HUES48 (cell line): Measurements from ENCODE around the gene PCDHGA3.

Source experiments
- H3K27ac ChIP-seq: one replicate; pipeline ENCODE4 v1.7.0; 2013; ENCODE audit warnings: low read depth, low read length, inconsistent platforms
- H3K27me3 ChIP-seq: 2 replicates; pipeline ENCODE4 v1.6.1; 2013; ENCODE audit warnings: mild to moderate bottlenecking, low read length; ENCODE audit not compliant: control insufficient read depth, insufficient read depth
- H3K36me3 ChIP-seq: 2 replicates; pipeline ENCODE4 v1.6.1; 2013; ENCODE audit warnings: low read length; ENCODE audit not compliant: control insufficient read depth, insufficient read depth
- H3K4me1 ChIP-seq: 2 replicates; pipeline ENCODE4 v1.6.1; 2013; ENCODE audit warnings: mild to moderate bottlenecking, low read length; ENCODE audit not compliant: control insufficient read depth, insufficient read depth
- H3K4me3 ChIP-seq: 2 replicates; pipeline ENCODE4 v1.5.1; 2013; ENCODE audit warnings: mild to moderate bottlenecking, low read depth, low read length
- H3K9ac ChIP-seq: 2 replicates; pipeline ENCODE4 v1.6.1; 2013; ENCODE audit warnings: mild to moderate bottlenecking, low read depth, low read length, moderate library complexity
- H3K9me3 ChIP-seq: 2 replicates; pipeline ENCODE4 v1.6.1; 2013; ENCODE audit warnings: low read length; ENCODE audit not compliant: control insufficient read depth, insufficient read depth

PCDHGA3 gene

GRCh38 chr5:141349917-141350619, 6.4 kb downstream of the PCDHGA3 start, which contains the start of gene PCDHGB1:
PCDHGB1 (plus strand) TSS chr5:141350099; CDS start chr5:141350261, 162 bp downstream.
- Histone ChIP-seq H3K4me3 (peak within 1 kb of the TSS; percentile 27; the same call in 1 of the 2 replicates), H3K4me1 (no peaks in the 10 kb centered on the region), H3K27me3 (no peaks in the 10 kb centered on the region), H3K9ac (no peak within 1 kb of the TSS), H3K9me3 (peaks cover 39% of the 10 kb centered on the region), H3K36me3 (no peaks in the 10 kb centered on the region), H3K27ac (no peak within 1 kb of the TSS)

GRCh38 chr5:141351591-141351990, 8.0 kb downstream of the PCDHGA3 start:
- Histone ChIP-seq H3K9ac (no peak overlapping the region), H3K27me3 (no peaks in the 10 kb centered on the region), H3K9me3 (peaks cover 51% of the 10 kb centered on the region), H3K4me3 (no peak overlapping the region), H3K27ac (no peak overlapping the region), H3K4me1 (no peaks in the 10 kb centered on the region), H3K36me3 (no peaks in the 10 kb centered on the region)

- peaks cover 49% of the 10 kb centered on the region for H3K9me3 ChIP-seq
- H3K36me3 ChIP-seq = no peaks in the 10 kb centered on the region
- no peaks in the 10 kb centered on the region for H3K4me1 ChIP-seq
- no peaks in the 10 kb centered on the region for H3K27me3 ChIP-seq
- H3K9ac ChIP-seq = no peak within 1 kb of the TSS
- no peak within 1 kb of the TSS for H3K27ac ChIP-seq
- no peak within 1 kb of the TSS for H3K4me3 ChIP-seq
These were observed 11.4 kb downstream of the PCDHGA3 start, which contains the start of gene PCDHGA4 for GRCh38 chr5:141354900-141355469. PCDHGA4 (plus strand) TSS chr5:141355021; CDS start chr5:141355108, 87 bp downstream.

DNA sequence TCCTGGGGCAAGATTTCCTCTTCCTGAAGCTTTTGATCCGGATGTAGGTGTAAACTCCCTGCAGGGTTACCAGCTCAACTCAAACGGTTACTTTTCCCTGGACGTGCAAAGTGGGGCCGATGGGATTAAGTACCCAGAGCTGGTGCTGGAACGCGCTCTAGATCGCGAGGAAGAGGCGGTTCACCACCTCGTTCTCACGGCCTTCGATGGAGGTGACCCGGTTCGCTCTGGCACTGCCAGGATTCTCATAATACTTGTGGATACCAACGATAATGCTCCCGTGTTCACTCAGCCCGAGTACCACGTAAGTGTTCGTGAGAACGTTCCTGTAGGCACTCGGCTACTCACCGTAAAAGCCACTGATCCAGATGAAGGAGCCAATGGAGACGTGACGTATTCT, 12.0 kb downstream of the PCDHGA3 start:
- H3K9me3 ChIP-seq = peaks cover 56% of the 10 kb centered on the region
- no peak overlapping the region for H3K9ac ChIP-seq
- no peak overlapping the region for H3K27ac ChIP-seq
- H3K36me3 ChIP-seq = no peaks in the 10 kb centered on the region
- no peaks in the 10 kb centered on the region for H3K27me3 ChIP-seq
- H3K4me1 ChIP-seq = no peaks in the 10 kb centered on the region
- H3K4me3 ChIP-seq = no peak overlapping the region

DNA sequence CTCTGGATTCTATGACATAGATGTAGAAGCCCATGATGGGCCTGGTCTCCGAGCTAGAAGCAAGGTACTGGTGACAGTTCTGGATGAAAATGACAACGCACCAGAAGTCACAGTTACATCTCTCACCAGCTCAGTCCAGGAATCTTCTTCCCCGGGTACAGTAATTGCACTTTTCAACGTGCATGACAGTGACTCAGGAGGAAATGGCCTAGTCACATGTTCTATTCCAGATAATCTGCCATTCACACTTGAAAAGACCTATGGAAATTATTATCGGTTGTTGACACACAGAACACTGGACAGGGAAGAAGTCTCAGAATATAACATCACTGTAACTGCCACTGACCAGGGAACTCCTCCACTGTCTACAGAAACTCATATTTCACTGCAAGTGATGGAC, 12.5 kb downstream of the PCDHGA3 start:
- H3K4me1 ChIP-seq = no peaks in the 10 kb centered on the region
- no peak overlapping the region for H3K4me3 ChIP-seq
- no peaks in the 10 kb centered on the region for H3K36me3 ChIP-seq
- H3K9me3 ChIP-seq = peaks cover 58% of the 10 kb centered on the region
- no peak overlapping the region for H3K9ac ChIP-seq
- H3K27ac ChIP-seq = no peak overlapping the region
- H3K27me3 ChIP-seq = no peaks in the 10 kb centered on the region

GRCh38 chr5:141356950-141357349, 13.3 kb downstream of the PCDHGA3 start:
- no peak overlapping the region for H3K4me3 ChIP-seq
- no peaks in the 10 kb centered on the region for H3K27me3 ChIP-seq
- H3K27ac ChIP-seq = no peak overlapping the region
- no peaks in the 10 kb centered on the region for H3K36me3 ChIP-seq
- H3K9ac ChIP-seq = no peak overlapping the region
- peaks cover 63% of the 10 kb centered on the region for H3K9me3 ChIP-seq
- no peaks in the 10 kb centered on the region for H3K4me1 ChIP-seq

- Histone ChIP-seq H3K9ac (no peak within 1 kb of the TSS), H3K9me3 (peaks cover 63% of the 10 kb centered on the region), H3K27ac (no peak within 1 kb of the TSS), H3K4me1 (no peaks in the 10 kb centered on the region), H3K27me3 (no peaks in the 10 kb centered on the region), H3K36me3 (no peaks in the 10 kb centered on the region), H3K4me3 (peak within 1 kb of the TSS; percentile 37)
These were observed 16.3 kb downstream of the PCDHGA3 start, which contains the start of gene PCDHGB2 for GRCh38 chr5:141359790-141360426. PCDHGB2 (plus strand) TSS chr5:141359994; CDS start chr5:141360136, 142 bp downstream.

DNA sequence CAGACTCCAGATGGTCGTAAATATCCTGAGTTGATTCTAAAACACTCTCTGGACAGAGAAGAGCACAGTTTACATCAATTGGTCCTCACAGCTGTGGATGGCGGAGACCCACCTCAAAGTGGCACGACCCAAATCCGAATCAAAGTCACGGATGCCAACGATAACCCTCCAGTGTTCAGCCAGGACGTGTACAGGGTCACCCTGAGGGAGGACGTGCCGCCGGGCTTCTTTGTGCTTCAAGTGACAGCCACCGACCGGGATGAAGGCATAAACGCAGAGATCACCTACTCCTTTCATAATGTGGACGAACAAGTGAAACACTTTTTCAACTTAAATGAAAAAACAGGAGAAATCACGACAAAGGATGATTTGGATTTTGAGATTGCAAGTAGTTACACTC, 17.1 kb downstream of the PCDHGA3 start:
- Histone ChIP-seq H3K9me3 (peaks cover 64% of the 10 kb centered on the region), H3K27ac (no peak overlapping the region), H3K9ac (no peak overlapping the region), H3K4me1 (no peaks in the 10 kb centered on the region), H3K27me3 (no peaks in the 10 kb centered on the region), H3K36me3 (no peaks in the 10 kb centered on the region), H3K4me3 (peak overlapping the region; percentile 11; the same call in 1 of the 2 replicates)

- H3K4me1 ChIP-seq = no peaks in the 10 kb centered on the region
- no peaks in the 10 kb centered on the region for H3K36me3 ChIP-seq
- no peak overlapping the region for H3K27ac ChIP-seq
- peaks cover 66% of the 10 kb centered on the region for H3K9me3 ChIP-seq
- H3K4me3 ChIP-seq = peak overlapping the region; percentile 24
- H3K27me3 ChIP-seq = no peaks in the 10 kb centered on the region
- H3K9ac ChIP-seq = no peak overlapping the region
These were observed 19.1 kb downstream of the PCDHGA3 start for GRCh38 chr5:141362719-141363118.

DNA sequence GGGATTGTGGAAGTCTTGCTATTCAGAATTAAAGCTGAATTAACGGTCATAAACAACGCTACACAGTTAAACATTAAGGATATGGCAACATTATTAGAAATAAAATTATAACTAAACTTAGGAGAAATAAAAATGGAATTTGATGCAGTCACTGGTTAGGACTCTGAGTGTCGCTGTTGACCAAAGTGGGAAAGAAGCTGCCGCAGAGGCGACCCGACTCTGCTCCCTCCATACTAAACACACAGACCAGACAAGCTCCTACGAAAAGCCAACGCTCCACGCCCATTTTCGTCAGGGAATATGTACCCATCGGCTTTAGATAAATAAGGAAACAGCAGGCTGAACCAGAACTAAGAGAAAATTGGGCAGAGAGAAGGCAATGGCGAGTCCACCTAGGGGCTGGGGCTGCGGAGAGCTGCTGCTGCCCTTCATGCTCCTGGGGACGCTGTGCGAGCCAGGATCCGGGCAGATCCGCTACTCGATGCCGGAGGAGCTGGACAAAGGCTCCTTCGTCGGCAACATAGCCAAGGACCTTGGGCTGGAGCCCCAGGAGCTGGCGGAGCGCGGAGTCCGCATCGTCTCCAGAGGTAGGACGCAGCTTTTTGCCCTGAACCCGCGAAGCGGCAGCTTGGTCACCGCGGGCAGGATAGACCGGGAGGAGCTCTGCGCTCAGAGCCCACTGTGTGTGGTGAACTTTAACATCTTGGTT, 20.5 kb downstream of the PCDHGA3 start, which contains the start of gene PCDHGA5:
Gene PCDHGA5 (plus strand): TSS at position 211 of the 709 bp plus-strand sequence. CDS start 169 bp downstream, at position 380.
- H3K9ac ChIP-seq = no peak within 1 kb of the TSS
- H3K4me1 ChIP-seq = no peaks in the 10 kb centered on the region
- no peaks in the 10 kb centered on the region for H3K36me3 ChIP-seq
- peaks cover 68% of the 10 kb centered on the region for H3K9me3 ChIP-seq
- no peak within 1 kb of the TSS for H3K27ac ChIP-seq
- H3K4me3 ChIP-seq = peak within 1 kb of the TSS; percentile 24; the same call in 1 of the 2 replicates
- H3K27me3 ChIP-seq = no peaks in the 10 kb centered on the region
